ENCODE results near the gene ARSG.
"Not testable (repeated sequence)": the region's sequence is repeated elsewhere in the genome, so short reads cannot be mapped to it uniquely, and the experiment has no call there.

Gene ARSG

DNA sequence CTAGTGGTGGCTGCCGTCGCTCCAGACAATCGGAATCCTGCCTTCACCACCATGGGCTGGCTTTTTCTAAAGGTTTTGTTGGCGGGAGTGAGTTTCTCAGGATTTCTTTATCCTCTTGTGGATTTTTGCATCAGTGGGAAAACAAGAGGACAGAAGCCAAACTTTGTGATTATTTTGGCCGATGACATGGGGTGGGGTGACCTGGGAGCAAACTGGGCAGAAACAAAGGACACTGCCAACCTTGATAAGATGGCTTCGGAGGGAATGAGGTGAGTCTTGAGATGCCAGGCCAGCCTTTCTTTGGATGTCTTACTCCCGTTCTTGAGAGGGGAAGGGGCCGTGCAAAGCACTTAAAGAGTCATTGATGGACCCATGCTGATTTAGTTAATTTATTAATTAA is 16.1 kb downstream of the ARSG start:
- no peak for TF ChIP-seq POLR2A (IDR thresholded peaks at IDR 0.05; ENCODE audit: low read length)
- TF ChIP-seq GATA1 (IDR thresholded peaks at IDR 0.05; ENCODE audit: low read depth, low read length) = no peak
- no peak for DNase-seq

DNA sequence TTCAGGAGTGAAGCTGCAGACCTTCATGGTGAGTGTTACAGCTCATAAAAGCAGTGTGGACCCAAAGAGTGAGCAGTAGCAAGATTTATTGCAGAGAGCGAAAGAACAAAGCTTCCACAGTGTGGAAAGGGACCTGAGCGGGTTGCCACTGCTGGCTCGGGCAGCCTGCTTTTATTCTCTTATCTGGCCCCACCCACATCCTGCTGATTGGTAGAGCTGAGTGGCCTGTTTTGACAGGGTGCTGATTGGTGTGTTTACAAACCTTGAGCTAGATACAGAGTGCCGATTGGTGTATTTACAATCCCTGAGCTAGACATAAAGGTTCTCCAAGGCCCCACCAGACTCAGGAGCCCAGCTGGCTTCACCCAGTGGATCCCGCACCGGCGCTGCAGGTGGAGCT is 17.2 kb downstream of the ARSG start:
- DNase-seq = not testable (repeated sequence)

DNA sequence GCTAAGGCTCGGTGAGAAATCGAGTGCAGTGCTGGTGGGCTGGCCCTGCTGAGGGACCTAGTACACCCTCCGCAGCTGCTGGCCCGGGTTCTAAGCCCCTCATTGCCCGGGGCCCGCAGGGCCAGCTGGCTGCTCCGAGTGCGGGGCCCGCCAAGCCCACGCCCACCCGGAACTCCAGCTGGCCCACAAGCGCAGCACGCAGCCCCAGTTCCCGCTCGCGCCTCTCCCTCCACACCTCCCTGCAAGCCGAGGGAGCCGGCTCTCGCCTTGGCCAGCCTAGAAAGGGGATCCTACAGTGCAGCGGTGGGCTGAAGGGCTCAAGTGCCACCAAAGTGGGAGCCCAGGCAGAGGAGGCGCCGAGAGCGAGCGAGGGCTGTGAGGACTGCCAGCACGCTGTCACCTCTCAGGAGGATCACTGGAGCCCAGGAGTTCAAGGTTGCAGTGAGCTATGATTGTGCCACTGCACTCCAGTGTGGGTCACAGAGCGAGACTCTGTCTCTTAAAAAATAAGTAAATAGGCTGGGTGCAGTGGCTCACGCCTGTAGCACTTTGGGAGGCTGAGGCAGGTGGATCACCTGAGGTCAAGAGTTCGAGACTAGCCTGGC is 17.9 kb downstream of the ARSG start:
- not testable (repeated sequence) for DNase-seq

DNA sequence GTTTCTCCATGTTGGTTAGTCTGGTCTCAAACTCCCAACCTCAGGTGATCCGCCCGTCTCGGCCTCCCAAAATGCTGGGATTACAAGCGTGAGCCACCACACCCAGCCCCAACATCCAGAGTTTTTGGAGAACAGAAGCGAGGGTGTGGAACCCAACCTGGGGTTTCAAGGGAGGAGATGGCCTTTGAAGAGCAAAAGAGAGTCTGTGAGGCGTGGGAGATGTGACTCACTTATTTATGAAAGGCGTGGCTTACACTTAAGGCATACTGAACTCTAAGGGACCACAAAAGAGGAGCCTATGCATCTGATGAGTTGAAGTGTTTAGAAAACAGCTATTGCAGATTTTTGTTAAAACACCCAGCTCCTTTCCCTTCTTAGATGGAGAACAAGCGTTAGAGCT is 18.9 kb downstream of the ARSG start:
- DNase-seq = no peak
- TF ChIP-seq POLR2A (IDR thresholded peaks at IDR 0.05; ENCODE audit: low read length) = no peak
- TF ChIP-seq GATA1 (IDR thresholded peaks at IDR 0.05; ENCODE audit: low read depth, low read length) = no peak

DNA sequence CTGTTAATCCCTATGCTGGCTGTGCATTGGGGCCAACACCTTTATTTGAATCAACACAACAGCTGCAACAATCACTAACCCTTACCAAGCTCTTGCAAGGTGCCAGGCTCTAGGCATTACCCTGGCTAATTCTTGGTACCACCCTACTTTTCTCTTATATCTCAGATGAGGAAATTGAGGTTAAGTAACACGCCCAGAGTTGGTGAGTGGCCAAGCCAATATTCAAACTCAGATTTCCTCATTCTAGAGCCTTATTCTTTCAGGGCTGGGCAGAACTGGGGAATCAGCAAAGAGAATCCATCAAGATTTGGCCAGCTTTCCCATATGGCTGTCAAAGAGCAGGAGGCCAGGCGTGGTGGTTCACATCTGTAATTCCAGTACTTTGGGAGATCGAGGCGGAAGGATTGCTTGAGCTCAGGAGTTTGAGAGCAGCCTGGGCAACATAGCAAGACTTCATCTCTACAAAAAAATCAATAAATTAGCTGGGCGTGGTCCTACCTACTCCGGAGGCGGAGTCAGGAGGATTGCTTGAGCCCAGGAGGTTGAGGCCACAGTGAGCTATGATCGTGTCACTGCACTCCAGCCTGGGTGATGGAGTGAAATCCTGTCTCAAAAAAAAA is 23.7 kb downstream of the ARSG start:
- no peak for DNase-seq
- TF ChIP-seq POLR2A (IDR thresholded peaks at IDR 0.05; ENCODE audit: low read length) (no peak), GATA1 (IDR thresholded peaks at IDR 0.05; ENCODE audit: low read depth, low read length) (no peak)

DNA sequence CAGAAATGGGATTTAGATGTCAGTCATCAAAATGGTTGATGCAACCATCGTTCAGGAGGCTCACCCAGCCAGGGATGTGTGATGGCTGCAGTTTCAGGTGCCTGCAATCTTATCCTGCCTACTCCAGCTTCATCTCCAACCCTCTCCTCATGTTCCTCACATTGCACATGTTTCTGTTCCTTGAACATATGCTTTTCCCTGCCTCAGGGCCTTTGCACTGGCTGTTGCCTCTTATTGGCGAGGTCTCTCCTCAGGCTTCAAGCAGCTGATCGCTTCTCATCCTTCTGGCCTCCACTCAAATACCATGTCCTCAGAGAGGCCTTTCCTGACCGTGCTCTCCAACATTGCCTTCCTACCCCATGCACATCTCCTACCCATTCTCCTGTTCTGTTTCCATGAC is 24.6 kb downstream of the ARSG start:
- no peak for TF ChIP-seq POLR2A (IDR thresholded peaks at IDR 0.05; ENCODE audit: low read length)
- TF ChIP-seq GATA1 (IDR thresholded peaks at IDR 0.05; ENCODE audit: low read depth, low read length) = no peak

DNA sequence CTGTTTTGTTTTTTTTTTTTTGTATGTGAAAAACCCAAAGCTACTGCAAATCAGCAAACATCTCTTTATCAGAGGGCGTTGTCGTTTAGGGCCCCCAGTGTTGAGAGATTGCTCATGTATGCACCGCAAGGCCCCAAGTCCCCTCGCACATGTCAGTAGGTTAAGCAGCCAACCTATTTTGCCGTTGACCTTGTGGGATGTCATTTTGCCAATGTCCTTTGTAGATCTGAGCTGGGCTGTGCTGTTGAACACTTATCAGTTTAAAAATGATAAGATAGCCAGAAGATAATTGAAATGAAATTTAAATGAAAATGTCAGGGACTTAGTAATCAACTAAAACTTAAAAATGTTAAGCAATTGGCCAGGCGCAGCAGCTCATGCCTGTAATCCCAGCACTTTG is 26.2 kb downstream of the ARSG start:
- DNase-seq = no peak
- TF ChIP-seq GATA1 (IDR thresholded peaks at IDR 0.05; ENCODE audit: low read depth, low read length) (no peak), POLR2A (IDR thresholded peaks at IDR 0.05; ENCODE audit: low read length) (no peak)

More for the DNA sequence above, 24.6 kb downstream of the ARSG start:
- no peak for DNase-seq

DNA sequence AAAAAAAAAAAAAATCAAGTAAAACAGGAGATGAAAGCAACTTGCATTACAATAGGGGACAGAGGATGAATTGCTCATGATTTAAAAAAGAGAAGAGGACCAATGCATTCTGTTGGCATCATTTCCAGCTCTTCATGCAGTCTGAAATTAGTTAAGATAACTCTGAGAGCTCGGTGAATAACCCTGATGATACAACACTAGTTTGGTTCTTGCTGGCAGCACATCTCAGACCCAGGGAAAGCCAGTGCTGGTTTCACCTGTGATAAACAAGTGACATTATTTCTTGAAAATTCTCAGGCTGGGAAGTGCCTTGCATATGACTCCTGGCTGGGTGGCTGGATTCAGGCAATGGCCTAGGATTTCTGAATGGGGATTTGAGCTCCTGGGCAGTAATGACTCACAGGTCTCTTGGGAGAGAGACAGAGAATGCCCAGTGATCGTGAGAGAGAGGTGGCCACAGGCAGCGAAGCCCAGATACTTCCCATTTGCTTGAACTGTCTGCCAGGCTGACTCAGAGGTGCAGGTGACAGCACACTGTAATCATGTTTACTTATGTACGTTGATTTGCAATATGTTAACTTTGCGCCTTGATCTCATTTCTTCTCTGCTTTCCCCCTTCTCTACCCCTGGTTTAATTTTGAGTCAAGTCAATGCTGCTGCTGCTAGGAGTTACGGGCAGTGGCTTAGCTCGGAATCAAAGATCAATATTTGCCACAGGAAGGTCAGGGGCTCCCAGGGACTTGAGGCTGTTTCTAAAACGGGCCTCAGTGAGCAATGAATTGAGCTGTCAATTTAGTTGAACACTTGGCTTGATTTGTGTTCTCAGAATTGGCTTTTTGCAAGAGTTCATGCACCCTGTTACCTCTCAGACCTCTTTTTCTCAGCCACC is 27.1 kb downstream of the ARSG start:
- no peak for TF ChIP-seq GATA1 (IDR thresholded peaks at IDR 0.05; ENCODE audit: low read depth, low read length)
- no peak for TF ChIP-seq POLR2A (IDR thresholded peaks at IDR 0.05; ENCODE audit: low read length)
- DNase-seq = no peak

DNA sequence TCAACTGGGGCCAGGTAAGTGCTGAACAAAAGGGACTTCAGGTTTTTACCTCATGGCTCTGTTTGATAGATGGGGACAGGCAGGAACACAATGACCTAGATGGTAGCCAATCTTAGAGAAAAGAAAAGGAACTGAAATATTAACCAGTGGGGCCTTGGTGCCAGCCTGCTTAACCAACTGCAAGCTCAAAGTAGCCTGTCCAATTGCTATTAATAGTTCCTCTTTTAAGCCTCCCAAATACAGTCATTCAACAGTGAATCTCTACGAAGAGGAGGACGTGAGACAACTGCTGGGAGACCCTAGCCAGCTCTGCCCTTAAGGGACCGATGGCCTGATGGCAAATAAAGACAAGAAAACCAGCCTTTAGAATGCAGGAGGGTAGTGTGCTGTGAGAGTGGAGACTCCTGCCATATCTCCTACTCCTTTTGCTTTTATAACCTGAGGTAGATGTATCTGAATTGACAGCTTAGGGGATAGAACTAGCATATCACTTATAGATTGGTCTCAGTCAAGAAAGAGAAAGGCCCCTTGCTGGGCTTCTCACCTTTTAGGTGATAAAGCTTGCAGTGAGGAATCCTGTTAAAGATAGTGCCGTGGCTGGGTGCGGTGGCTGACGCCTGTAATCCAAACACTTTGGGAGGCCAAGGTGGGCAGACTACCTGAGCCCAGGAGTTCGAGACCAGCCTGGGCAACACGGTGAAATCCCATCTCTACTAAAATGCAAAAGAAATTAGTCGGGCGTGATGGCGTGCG is 28.3 kb downstream of the ARSG start:
- no peak for DNase-seq
- no peak for TF ChIP-seq POLR2A (IDR thresholded peaks at IDR 0.05; ENCODE audit: low read length)
- TF ChIP-seq GATA1 (IDR thresholded peaks at IDR 0.05; ENCODE audit: low read depth, low read length) = no peak

DNA sequence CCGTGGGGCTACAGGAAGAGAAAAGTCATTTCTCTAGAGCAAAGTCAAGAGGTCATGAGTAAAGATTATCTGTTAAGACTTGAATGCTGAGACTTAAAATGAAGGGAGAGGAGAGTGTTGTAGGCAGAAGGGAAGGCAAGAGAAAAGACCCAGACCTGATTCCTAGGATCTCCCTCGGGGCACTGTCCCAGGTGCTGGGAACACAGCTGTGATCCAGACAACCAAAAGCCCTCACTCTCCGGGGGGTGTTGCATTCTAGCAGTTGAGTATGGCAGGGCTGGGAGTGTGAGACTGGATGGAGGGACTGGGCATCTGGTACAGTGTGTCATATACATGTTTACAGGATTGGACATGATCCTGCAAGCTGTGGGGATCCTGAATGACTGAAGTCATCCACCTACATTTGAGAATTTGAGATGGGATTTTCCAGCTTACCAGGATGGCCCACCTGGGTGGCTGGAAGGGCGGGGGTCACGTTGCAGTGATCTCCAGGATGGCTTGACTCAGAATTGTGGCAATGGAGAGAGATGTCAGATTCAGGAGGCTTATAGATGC is 29.1 kb downstream of the ARSG start:
- no peak for DNase-seq
- TF ChIP-seq GATA1 (IDR thresholded peaks at IDR 0.05; ENCODE audit: low read depth, low read length) (no peak), POLR2A (IDR thresholded peaks at IDR 0.05; ENCODE audit: low read length) (no peak)

DNA sequence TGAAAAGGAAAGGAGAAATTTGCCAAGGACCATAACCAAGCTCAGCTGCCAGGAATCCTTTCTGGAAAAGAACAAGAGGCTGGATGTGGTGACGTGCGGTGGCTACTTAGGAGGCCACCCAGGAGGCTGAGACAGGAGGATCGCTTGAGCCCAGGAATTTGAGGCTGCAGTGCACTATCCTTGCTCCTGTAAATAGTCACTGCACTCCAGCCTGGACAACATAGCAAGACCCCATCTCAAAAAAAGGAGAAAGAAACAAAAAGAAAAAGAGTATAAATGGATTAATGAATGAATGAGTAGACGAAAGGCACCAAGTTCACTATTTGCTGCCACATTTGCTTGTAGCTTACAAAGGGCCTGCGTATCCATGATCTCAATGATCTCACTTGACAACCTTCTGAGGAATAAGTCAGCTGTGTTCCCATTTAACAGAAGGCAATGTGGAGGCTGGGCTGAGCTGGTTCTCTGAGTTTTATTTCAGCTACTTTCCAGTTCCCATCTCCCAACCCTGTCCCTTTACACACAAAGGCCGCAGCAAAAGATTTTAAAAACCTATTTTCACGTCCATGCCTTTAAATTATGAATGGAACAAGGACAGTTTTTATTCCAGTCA is 29.8 kb downstream of the ARSG start:
- no peak for DNase-seq
- TF ChIP-seq POLR2A (IDR thresholded peaks at IDR 0.05; ENCODE audit: low read length) = no peak
- no peak for TF ChIP-seq GATA1 (IDR thresholded peaks at IDR 0.05; ENCODE audit: low read depth, low read length)

DNA sequence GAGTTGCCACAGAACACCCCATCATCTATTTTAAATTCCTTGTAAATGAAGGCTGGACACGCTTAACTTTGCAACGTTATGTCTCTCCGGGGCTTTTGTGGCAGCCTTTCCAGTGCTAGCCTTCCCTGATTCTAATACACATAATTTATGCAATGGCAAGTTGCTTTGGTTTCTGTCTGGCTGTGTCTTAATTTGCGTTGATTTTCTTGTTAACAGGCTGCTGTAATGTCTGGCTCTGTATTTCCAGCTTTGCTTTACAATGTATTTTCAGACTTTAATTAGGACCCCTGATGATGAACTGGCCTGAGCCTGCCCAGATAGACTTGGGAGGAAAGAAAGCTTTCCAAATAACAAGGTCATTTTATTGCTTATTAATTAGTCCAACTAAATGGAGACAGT is 30.3 kb downstream of the ARSG start:
- DNase-seq = no peak
- TF ChIP-seq POLR2A (IDR thresholded peaks at IDR 0.05; ENCODE audit: low read length) = no peak
- no peak for TF ChIP-seq GATA1 (IDR thresholded peaks at IDR 0.05; ENCODE audit: low read depth, low read length)

DNA sequence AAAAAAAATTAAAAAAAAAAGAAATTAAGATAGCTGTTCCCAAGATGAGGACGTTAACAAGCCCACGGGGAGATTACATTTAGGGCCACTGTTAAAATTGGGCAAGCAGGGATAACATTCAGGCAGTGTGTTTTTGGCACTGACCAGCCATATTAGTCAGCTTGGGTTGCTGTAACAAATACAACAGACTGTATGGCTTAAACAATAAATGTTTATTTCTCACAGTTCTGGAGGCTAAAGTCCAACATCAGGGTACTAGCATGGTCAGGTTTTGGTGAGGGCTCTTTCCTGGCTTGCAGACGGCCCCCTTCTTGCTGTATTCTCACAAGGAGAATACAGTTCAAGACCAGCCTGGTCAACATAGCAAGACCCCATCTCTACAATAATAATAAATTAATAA is 31.3 kb downstream of the ARSG start:
- no peak for DNase-seq
- TF ChIP-seq GATA1 (IDR thresholded peaks at IDR 0.05; ENCODE audit: low read depth, low read length) (no peak), POLR2A (IDR thresholded peaks at IDR 0.05; ENCODE audit: low read length) (no peak)

DNA sequence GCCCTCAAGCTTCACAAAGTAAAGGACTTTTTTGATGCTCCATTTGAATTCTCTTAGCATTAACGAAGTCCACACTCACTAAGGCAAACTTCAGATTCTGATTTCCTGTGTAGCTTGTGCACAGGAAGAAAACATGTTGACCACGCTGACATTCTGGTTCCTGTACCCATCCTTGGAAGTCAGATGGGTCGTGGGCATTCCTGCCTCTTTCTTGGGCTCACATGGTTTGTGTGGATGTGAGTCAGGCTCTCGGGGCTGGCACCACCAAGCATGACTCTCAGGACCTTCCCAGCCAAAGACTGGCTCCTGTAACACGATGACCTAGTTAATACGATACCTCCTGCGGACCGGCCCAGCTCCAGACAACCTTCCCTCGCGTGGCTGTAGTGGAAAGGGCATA is 32.8 kb downstream of the ARSG start:
- TF ChIP-seq GATA1 (IDR thresholded peaks at IDR 0.05; ENCODE audit: low read depth, low read length) = no peak
- TF ChIP-seq POLR2A (IDR thresholded peaks at IDR 0.05; ENCODE audit: low read length) = no peak
- DNase-seq = no peak
